Midbrain (tissue), 1 donor: ENCODE results near the gene CCT6B.
A peak's percentile ranks its signal among the peaks of the same experiment; 100 is the strongest.
"Not testable (repeated sequence)": the region's sequence is repeated elsewhere in the genome, so short reads cannot be mapped to it uniquely, and the experiment has no call there.

Source experiments
- DNase-seq: peaks from one replicate; lab custom pipeline; 2025; lab: John Stamatoyannopoulos, UW

Gene CCT6B

DNA sequence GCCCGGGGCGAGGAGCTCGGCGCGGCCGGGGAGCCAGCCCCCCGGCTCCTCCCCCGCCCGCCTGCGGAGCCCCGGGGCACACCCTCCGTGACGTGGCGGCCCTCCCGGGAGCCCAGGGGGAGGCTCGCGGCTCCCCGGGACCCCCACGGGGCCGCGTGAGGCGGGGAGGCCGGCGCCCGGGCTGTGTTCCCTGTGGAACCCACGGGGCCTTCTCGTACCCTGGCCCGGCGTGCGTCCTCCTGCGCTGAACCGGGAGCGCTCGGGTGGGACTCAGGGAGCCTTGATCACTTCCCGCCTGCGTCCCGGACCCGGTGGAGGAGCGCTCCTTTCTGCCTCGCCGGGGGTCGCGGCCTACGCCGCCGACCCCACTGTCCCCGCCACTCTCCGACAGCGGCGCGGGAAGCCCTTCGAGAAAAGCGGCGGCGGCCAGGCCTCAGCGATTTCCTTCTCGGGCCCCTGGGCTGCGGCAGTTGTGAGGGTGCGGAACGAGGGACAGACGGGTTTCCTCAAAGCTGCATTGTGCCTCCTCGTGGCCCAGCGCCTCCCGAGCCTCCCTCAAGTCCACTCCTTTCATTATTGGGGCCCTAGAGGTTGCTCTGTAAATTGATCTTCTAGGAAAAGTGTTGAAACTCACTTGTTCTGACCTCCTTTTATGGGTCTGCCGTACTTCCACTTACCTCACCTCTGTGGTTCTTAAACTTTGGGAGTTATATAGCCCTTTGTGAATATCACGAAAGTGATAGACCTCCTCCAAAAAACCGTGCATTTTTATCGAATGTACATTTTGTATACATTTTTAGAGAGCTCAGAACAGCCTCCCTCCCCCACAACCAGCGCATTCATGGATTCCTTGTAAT, 19.6 kb upstream of the CCT6B start:
- peak; percentile 87 for DNase-seq

DNA sequence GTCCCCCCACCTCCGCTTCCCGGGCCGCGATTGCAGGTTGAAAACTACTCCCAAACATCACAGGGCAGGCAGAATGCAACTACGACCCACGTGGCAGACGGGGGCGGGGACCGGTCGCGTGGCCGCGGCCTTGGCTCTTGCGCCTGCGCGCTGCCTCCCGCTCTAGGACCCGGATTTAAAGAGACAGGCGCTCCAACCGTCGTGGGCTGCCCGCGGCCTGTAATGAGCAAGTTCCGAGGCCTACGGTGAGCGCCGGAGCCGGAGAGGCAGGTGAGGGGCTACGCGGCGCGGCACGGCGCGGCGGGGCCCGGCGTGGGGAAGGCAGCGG, 19.1 kb upstream of the CCT6B start, which contains the start of gene LIG3:
Gene LIG3, plus strand, starts transcription at position 160 of the 328 bp plus-strand sequence. CDS start 2,494 bp downstream, outside the sequence.
- DNase-seq, result peak; percentile 93

DNA sequence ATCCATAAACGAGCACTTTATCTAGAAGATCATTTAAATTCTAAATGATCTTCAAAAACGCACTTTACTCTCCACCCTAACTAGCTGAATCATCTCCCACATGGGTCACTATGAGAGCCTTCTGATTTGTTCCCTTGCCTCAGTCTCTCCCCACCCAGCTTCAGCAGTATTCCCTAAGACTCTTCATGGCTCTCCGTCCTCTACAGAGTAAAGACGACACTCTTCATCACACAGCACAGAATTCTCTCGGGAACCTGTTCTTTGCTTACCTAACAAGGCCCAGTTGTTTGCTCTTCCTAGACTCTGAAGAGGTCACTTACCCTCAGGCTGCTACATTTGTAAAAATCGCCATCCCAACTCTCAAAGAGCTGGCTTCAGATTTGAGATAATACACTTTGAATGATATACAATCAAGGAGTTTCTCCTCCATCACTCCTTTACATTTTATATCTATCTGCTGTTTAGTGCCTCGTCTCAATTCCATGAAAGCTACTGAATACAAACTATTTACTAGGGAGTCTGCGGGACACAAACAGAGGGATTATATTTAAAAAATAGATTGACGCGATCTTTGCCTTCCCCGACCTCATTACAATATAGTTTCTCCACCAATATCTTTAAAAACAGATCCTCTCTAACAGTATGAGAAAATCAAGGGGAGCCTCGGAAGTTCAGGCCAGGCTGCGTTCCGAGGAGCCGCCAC, 18.5 kb upstream of the CCT6B start:
- no peak for DNase-seq

DNA sequence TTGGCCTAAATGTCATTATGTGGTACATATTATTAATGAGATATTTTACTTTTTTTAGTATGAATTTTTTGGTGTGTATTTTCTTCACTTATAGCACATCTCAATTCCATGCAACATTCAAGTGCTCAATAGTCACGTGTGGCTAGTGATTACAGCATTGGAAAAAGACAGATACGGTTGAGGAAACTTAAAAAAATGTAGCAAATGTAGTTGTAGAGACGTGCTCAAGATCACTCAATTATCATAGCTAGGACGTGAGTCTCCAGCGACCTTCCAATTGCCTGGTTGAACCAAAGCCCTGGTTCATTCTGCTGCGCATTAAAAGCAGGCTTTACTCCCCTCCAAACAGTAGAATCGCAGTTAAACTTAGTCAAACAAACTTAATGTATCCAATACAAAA, 17.9 kb upstream of the CCT6B start:
- no peak for DNase-seq

DNA sequence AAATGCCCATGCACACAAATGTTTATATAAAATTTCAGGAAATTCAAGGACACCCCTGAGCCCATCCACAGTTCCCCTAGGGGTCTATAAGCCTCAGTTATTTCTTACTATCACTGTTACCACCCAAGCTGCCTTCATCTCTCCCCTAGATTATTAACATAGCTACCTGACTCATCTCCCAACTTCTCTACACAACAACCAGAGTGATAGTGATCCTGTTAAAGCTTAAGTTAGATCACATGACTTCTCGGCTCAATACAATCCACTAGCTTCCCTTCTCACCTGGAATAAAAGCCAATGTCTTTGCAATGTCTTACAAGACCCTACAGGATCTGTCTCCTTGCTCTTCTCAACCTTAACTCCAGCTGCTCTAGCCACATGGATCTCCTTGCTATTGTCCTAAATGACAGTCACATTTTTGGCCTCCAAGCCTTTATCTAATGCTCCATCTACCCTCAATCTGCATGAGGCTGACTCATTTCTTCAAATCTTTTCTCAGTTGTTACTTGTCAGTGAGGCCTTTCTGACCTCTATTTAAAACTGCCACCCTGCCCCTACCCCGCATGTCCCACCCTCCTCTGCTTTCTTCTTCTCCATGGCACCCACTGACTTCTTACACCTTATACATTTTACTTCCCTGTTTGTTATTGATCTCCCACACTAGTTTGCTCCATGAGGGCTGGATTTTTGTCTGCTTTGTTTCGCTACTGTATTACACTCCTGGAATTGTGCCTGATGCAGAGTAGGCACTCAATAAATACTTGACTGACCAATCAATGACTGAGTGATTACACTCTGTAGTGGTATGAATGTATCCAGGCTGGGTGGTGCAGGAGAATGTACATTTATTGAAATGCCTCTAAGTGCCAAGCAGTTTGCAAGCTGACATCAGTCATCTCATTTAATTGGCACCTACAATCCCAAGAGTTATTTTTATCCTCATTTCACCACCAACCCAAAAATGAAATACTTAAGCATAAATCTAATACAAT, 13.8 kb upstream of the CCT6B start:
- DNase-seq, result no peak

DNA sequence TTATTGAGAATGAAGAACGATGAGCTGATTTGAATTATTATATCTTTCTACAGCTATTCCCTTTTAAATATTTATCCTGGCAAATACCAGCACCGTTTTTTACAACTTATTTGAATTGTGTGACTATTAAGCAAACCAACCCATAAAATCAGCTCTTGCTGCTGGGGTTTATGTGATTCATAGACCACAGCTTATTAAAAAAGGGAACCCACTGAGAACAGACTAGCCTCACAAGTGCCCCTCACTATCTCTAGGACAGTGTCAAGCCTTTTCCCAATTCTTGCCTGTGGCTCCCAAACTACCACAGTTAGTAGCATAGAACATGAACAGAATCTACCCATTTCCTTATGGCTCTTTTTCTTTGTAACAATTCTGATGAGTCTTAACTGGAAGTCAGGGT, 12.9 kb upstream of the CCT6B start:
- no peak for DNase-seq

DNA sequence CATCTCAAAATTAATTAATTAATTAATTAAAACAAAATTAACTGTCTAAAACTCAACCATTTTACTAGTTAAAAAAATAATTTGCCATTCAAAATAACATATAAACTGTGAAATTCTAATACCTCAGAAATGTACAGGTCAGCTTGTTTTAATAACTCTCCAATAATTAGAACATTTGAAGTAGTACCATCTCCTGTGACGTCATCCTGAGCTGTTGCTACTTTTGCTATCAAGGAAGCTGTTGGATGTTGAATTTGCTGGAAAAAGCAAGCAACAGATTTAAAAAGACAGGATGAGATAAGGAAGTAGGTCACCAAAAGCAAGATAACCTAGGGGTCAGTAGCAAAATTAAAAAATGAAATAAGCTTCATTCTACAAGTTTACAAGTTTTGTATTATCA, 2.8 kb downstream of the CCT6B start:
- DNase-seq, result no peak

DNA sequence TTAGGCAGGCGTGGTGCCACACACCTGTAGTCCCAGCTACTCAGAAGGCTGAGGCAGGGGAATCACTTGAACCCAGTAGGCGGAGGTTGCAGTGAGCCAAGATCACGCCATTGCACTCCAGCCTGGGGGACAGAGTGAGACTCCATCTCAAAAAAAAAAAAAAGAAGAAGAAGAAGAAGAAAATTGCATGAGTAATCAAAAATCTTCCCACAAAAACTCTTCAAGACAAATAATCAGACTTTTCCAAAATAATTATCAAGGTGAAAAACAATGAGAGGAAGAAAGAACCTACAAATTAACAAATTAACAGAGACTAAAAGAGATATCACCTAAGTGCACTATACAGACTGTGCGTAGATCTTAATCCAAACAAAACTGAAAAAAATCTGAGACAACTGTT, 10.5 kb downstream of the CCT6B start:
- not testable (repeated sequence) for DNase-seq

DNA sequence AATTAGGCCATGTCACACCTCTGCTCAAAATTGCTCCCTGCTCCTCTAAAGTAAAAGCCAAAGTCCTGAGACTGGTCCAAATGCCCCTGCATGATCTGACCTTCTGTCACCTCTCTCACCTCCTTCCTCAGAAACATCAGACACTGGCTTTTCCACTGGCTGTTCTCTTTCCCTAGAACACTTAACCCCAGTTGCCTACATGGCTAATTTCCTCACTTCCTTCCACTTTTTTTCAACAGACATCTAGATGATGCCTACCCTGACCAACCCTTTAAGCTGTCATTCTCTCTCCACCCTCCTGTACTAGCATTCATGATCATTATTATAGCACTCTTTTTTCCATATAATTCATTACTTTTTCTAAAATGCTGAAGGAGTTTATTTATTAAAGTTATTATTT, 31.0 kb downstream of the CCT6B start:
- no peak for DNase-seq

DNA sequence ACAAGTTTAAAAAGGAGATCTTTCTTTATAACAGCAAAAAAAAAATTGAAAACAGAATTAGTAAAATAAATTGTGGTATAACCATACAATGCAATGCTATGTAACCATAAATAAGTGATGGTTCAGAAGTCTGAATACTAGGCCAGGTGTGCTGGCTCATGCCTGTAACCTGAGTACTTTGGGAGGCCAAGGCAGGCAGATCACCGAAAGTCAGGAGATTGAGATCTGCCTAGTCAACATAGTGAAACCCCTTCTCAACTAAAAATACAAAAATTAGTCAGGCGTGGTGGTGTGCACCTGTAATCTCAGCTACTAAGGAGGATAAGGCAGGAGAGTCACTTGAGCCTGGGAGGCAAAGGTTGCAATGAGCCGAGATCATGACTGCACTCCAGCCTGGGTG, 34.6 kb downstream of the CCT6B start:
- DNase-seq, result no peak

DNA sequence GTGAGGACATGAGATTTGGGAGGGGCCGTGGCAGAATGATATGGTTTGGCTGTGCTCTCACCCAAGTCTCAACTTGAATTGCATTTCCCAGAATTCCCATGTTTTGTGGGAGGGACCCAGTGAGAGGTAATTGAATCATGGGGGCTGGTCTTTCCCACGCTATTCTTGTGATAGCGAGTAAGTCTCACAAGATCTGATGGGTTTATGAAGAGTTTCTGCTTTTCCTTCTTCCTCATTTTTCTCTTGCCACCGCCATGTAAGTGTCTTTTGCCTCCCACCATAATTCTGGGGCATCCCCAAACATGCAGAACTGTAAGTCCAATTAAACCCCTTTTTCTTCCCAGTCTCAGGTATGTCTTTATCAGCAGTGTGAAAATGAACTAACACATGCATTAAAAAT, 40.6 kb downstream of the CCT6B start:
- no peak for DNase-seq

DNA sequence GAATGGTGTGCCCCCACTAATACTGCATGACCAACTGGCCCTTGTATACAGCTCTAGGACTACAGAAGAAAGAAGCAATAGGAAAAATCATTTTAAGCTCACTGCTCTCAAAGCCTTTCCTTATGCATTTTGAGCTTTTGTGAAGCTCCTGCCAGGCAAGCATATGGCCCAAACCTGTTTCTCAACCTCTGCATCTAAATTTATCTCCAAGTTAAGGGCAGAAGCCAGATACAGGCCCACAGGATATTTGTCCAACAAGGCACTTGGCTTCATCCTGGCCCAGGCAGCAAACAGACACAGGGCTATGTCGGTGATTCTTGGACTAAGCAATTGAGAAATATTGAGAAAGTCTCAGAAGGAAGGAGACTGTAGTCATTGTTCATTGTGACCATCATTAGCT, 43.9 kb downstream of the CCT6B start:
- DNase-seq, result no peak

DNA sequence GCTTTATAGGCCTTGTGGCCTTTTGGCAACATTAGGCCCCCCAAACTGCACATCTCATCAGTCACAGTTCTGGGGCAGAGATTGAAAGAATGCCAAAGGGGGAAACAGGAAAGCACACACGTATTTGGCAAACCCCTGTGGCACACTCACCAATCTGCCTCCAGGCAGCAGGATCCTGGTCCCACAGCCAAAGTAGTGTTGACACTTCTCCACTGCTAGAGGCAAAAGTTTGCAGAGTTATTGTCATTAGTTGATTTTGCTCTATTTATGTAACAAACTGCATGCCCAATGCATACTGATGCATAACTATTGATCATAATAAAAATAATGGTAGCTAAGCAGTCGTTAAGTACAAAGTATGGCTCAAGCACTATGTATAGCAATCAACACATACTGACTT, 45.1 kb downstream of the CCT6B start:
- no peak for DNase-seq

DNA sequence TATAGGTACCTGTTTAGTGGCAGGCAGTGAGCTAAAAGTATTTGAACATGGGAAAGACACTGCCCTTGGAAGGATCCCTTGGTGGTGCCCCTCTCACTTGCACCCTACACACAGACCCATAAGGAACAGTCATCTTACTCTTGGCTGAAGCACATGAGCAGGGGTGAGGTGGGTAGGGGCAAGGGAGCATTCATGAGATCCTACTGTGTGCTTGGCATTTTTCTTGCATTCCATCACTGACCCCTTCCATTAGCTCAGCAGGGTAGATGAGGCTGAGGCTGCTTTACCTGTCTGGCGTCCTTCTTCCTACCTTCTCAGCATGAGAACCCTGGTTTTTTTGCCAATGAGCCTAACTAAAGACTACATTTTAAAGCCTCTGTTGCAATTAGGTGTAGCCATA, 48.3 kb downstream of the CCT6B start:
- no peak for DNase-seq

DNA sequence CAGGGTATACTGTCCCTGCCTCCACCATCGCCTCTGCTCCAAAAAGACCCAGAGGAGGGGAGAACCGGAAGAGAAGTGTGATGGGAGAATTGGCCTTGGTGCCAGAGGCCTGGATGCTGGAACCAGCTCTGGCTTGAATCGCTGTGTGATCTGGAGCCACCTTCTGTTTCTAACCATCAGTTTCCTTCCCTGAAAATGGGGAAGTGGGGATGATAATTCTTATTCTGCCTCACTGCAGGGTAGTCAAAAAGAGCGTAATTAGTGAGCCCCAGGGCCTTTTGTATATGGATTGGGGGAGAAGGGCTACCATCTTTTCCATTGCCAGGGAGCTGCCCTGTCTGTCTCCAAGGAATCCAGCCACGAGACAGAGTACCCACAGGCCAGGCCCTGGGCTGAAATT, 52.2 kb downstream of the CCT6B start:
- DNase-seq, result no peak

DNA sequence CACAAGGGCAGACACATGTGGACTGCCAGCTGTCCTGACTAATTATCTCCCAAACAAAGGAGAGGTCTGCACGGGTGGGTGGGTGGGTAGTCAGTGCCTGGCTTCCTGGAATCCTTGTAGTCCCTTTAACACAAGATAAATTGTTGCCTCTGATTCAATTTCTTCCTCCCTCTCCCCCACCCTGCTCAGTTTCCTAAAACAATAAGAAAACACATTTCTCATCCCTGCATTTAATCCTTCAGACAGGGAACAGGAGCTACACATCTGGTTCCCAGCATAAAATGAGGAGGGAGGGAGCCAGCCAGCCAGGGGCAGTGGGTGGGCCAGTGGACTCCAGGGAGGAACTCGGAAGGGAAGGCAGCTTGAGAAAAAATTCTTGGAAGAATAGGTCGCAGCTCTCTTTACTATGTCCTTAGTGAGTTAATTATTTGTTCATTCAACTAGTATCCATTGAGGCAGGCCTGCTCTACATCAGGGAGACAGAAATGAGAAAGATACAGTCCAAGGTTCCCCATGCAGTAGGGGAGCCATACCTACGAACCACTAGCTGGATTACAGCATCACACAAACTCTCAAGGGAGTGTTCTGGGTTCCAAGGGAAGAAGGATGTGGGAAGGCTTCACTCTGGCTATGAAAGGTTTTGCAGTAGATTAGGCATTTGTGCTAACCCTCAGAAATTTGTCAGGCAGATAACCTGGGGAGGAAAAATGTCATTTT, 58.3 kb downstream of the CCT6B start:
- DNase-seq, result no peak

DNA sequence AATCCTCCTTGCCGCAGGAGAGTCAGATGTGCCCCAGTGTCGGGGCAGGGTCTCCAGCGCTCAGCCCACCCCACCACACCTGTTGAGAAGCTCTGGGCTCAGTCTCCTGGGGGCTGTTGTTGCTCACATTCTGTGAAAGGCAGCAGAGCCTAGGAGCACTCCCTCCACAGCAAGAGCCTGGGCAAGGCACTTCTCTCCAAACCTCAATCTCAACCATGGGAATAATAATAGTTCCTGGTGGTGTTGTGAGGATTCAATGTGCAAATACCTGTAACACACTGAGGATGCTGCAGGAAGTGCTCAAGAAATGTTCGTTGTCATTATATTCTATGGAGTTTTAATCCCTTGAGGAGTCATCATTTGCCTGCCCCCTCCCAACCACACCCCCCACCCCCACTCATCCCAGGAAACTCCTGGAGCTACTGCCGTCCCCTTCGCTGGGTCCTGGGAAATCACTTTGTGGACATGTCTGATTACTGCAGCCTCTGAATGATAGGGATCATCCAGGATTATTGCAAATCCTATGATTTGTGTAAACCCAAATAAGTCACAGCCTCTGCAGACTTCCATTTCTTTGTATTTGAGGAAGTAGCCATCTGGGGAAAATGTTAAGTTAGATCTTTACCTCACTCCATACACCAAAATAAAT, 61.5 kb downstream of the CCT6B start:
- no peak for DNase-seq

DNA sequence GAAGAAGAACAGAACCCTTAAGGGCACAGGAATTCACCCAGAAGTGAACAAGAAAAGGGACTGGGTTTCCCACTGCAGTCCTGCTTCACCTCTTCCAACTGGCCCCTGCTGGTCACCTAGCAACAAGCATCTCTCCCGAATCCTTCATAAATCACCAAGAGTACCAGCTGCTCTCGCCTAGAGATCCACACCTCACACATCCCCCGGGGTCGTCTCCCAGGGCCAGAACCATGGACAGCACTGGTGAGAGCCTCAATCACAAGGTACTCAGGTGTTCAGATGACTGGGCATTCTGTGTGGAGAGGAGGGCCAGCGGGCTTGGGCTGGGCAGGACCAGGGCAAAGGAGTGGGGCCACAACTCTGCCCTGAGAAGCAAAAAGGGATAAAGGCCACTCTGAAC, 65.9 kb downstream of the CCT6B start:
- no peak for DNase-seq

DNA sequence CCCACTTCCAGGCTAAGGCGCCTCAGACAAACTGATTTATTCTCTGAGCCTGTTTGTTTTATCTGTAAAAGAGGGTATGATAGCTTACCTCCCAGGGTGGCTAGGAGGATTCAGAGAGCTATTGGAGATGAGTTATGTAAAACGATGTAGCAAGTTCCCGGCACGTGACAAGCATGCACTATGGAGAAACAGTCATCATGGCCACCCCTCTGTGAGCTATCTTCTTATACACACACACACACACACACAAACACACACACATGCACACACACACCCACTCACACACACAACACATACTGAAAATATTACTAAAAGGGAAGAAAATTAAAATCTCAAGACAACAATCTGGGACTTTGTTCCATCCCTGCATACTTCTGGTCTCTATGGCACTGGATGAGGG, 66.3 kb downstream of the CCT6B start:
- DNase-seq, result no peak

DNA sequence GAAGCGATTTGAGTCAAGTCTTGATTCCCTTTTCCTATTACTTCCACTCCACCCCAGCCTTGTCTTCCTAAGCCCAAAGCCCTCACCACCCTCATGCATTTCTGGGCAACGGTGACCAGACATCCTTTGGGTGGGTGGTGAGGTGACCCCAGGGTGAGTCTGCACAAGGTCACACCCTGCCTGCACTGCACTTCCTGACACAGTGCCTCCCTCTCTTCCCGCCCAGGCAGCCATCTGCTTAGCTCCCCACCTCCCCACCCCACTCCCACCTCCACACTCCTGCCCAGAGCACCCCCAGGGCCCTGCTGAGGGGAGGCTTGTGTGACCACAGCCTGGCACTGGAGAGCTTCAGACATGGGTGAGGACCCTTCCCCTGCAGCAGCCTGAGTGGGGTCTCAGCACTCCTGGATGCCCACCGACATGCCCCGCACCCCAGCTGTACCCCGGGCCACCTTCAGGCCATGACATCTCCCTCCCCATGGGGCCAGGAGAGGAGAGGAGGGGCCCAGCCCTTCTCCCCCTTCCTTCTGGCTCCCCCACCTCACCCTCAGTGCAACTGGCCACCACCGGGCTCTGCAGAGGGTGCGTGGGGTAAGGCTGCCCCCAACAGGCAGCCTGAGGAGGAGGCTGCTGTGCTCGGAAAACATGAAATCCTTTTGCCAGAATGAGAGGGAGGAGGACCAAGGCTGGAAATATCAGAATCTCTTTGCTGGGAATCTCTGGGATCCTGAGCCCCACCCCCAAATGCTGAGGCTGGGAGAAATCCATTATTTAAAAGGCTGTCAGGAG, 68.6 kb downstream of the CCT6B start:
- DNase-seq, result peak; percentile 1
